Suppressor macrophage (primary cell): Measurements from ENCODE around the gene BGLAP.

ENCODE experiments used
- DNase-seq, 4 experiments: peaks; one replicate each; pipeline ENCODE4 v3.0.0-alpha.2; 2020 to 2022

Gene BGLAP

GRCh38 chr1:156258859-156259258 is 16.9 kb downstream of the BGLAP start:
- no peak for DNase-seq

GRCh38 chr1:156259805-156260204 is 17.8 kb downstream of the BGLAP start:
- peak in 1 of 4 experiments; percentile 12 for DNase-seq

- no peak for DNase-seq
These were observed 18.9 kb downstream of the BGLAP start for GRCh38 chr1:156260896-156261295.

GRCh38 chr1:156262461-156263287 is 20.7 kb downstream of the BGLAP start:
- DNase-seq: no peak

GRCh38 chr1:156263288-156263655 is 21.3 kb downstream of the BGLAP start:
- DNase-seq: no peak

GRCh38 chr1:156266051-156266450 is 24.1 kb downstream of the BGLAP start:
- DNase-seq: no peak

- no peak for DNase-seq
These were observed 26.4 kb downstream of the BGLAP start for GRCh38 chr1:156268336-156268735.

- DNase-seq: no peak
These were observed 28.3 kb downstream of the BGLAP start for GRCh38 chr1:156270314-156270713.

- peak in 3 of 4 experiments; percentile 17 to 79 (median 43) for DNase-seq
These were observed 34.5 kb downstream of the BGLAP start for GRCh38 chr1:156276532-156276931.

GRCh38 chr1:156276966-156277381 is 35.0 kb downstream of the BGLAP start:
- DNase-seq: peak in 3 of 4 experiments; percentile 31 to 63 (median 42)

- no peak for DNase-seq
These were observed 37.9 kb downstream of the BGLAP start for GRCh38 chr1:156279837-156280236.

- peak; percentile 74 to 85 (median 80) for DNase-seq
These were observed 39.3 kb downstream of the BGLAP start for GRCh38 chr1:156281281-156281680.

GRCh38 chr1:156281693-156282478 is 39.9 kb downstream of the BGLAP start:
- DNase-seq: peak; percentile 65 to 88 (median 82)

GRCh38 chr1:156282479-156283222 is 40.7 kb downstream of the BGLAP start, which contains the start of gene SMG5:
TSS of gene SMG5 (minus strand) at chr1:156282825. CDS start at chr1:156282680, 145 bp downstream.
- DNase-seq: peak; percentile 98 to 100 (median 98)

- peak in 3 of 4 experiments; percentile 48 to 53 (median 51) for DNase-seq
These were observed 41.5 kb downstream of the BGLAP start for GRCh38 chr1:156283521-156283920.

GRCh38 chr1:156284112-156284511 is 42.1 kb downstream of the BGLAP start, which contains the start of gene TMEM79:
TSS of gene TMEM79 (plus strand) at chr1:156284325. CDS start at chr1:156285227, 902 bp downstream.
- no peak for DNase-seq

- DNase-seq: peak; percentile 29 to 67 (median 62)
These were observed 42.8 kb downstream of the BGLAP start for GRCh38 chr1:156284757-156285156.

GRCh38 chr1:156285437-156285836 is 43.5 kb downstream of the BGLAP start:
- DNase-seq: no peak

- no peak for DNase-seq
These were observed 44.1 kb downstream of the BGLAP start for GRCh38 chr1:156286061-156286460.

GRCh38 chr1:156289857-156290256 is 47.9 kb downstream of the BGLAP start:
- no peak for DNase-seq

GRCh38 chr1:156291226-156292061 is 49.5 kb downstream of the BGLAP start:
- DNase-seq: peak; percentile 80 to 88 (median 83)
